Measurements from ENCODE around the gene PTGES2. TPM values are rescaled to one million over a fixed set of nuclear protein-coding genes. Genes with fewer than 3 reads are reported as not detected.

Gene PTGES2
- total and polyA plus RNA-seq, 8 donors = 47.2 to 570 (median 74.9) TPM

DNA sequence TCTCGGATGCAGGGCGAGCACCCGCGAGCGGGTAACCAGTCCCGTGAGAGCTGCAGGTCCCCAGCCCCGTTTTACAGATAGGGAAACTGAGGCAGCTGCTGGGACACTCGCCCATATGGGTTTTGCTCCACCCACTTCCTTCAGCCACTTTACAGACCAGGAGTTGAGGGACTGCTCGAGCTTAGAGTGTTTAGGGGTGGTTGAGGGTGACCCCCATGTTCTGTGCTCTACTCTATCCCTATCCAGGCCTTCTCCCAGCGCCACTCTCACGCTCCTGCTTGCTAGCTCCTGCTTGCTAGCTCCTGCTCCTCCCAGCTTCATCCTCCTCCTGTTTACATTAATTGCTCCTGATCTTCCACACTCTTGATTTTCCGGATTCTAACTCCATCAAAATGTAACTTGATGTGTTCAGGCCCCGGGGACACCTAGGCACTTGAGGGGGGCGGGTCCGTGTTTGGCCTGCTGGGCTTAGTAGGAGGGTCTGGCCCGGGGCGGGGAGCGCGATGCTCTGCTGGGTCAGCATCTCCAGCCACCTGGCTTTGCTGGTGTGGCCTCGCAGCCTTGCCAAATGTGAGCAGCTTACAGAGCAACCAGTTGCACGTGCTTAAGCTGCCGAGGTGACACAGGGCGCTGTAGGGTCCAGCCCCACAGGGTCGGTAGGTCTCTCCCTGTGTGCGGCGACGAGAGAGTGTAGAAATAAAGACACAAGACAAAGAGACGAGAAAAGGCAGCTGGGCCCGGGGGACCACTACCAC, 1.5 kb upstream of the PTGES2 start:
- peaks cover 4 to 14% (median 11%) of the 10 kb centered on the region in 4 donors for H3K36me3 ChIP-seq
- TF ChIP-seq EP300 (IDR thresholded peaks at IDR 0.05) (no peak), POLR2A (IDR thresholded peaks at IDR 0.05) (no peak), POLR2AphosphoS5 (IDR thresholded peaks at IDR 0.05) (no peak)
- TF ChIP-seq, protein P1, sequence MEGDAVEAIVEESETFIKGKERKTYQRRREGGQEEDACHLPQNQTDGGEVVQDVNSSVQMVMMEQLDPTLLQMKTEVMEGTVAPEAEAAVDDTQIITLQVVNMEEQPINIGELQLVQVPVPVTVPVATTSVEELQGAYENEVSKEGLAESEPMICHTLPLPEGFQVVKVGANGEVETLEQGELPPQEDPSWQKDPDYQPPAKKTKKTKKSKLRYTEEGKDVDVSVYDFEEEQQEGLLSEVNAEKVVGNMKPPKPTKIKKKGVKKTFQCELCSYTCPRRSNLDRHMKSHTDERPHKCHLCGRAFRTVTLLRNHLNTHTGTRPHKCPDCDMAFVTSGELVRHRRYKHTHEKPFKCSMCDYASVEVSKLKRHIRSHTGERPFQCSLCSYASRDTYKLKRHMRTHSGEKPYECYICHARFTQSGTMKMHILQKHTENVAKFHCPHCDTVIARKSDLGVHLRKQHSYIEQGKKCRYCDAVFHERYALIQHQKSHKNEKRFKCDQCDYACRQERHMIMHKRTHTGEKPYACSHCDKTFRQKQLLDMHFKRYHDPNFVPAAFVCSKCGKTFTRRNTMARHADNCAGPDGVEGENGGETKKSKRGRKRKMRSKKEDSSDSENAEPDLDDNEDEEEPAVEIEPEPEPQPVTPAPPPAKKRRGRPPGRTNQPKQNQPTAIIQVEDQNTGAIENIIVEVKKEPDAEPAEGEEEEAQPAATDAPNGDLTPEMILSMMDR (IDR thresholded peaks at IDR 0.05) = no peak
- peak overlapping the region; percentile 96 to 99 (median 97) for H3K27ac ChIP-seq
- 58 to 68% (median 62%) methylated on average over 22 to 29 of the region's 29 CpGs for WGBS, 5 donors
- no peak for DNase-seq
- intact Hi-C loops (cut with DNase I; ENCODE audit: low total_unique reads) = no loop called here
- H3K4me3 ChIP-seq = peak overlapping the region; percentile 73 to 99 (median 93)
- H3K9me3 ChIP-seq = no peaks in the 10 kb centered on the region
- peaks cover 0 to 14% (median 0%) of the 10 kb centered on the region in 3 donors for H3K27me3 ChIP-seq
- H3K4me1 ChIP-seq = peaks cover 33 to 40% (median 38%) of the 10 kb centered on the region in 4 donors

DNA sequence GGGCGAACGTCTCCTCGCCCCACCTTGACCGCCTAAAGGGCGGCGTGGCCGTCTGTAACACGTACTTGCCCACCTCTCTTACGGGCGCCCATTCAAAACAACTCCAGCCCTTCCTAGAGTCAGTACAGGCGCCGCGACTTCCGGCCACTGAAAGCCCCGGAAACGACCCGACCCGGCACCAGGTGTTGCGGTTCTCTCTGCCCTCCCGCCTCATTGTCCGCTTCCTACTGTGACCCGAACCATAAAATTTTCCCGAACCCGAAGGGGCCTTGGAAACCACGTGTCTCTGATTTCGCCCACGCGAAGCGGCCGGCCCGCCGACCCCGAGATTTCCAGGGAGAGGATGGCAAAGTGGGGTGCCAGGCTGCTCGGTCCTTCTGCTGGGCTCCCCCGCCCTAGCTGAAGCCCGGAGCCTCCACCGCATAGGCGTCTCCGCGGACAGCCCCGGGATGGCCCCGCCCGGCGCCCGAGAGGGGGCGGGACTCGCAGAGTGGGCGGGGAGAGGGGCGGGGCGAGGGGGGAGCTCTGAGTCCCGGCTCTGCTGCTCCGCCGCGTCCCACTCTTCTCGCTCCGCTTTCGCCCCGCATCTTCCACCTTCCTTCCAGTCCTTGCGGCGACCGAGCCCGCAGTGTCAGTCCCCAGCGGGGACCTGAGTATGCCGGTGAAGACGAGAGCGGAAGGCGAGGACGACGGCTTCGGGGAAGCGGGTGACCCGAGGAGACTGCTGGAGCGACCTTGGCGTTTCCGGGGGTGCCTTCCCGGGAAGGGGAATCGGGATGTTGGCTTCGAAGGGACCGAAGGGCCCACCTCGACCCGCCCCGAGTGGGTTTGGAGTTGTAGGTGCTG, 684 bp upstream of the PTGES2 start:
- Histone ChIP-seq H3K4me3 (peak overlapping the region; percentile 73 to 99 (median 93)), H3K36me3 (peaks cover 12 to 22% (median 19%) of the 10 kb centered on the region in 4 donors), H3K27me3 (peaks cover 0 to 14% (median 0%) of the 10 kb centered on the region in 3 donors), H3K9me3 (no peaks in the 10 kb centered on the region), H3K4me1 (peaks cover 33 to 40% (median 38%) of the 10 kb centered on the region in 4 donors), H3K27ac (peak overlapping the region; percentile 96 to 99 (median 97))
- intact Hi-C loops (cut with DNase I; ENCODE audit: low total_unique reads) = no loop called here
- WGBS, 5 donors = 0 to 1% (median 1%) methylated on average over 28 to 82 of the region's 82 CpGs
- DNase-seq = peak; percentile 82 to 96
- TF ChIP-seq POLR2A (IDR thresholded peaks at IDR 0.05) = no peak
- TF ChIP-seq, protein P1 (IDR thresholded peaks at IDR 0.05) = no peak
- TF ChIP-seq POLR2AphosphoS5 (IDR thresholded peaks at IDR 0.05) = peak in 2 of 3 donors; percentile 57 to 71

GRCh38 chr9:128125580-128126354, 1.8 kb downstream of the PTGES2 start:
- H3K27ac ChIP-seq = peak overlapping the region in 3 of 5 donors; percentile 16 to 97 (median 96)
- WGBS, 5 donors = 43 to 56% (median 53%) methylated on average over 8 to 10 of the region's 10 CpGs
- peak overlapping the region in 3 of 4 donors; percentile 73 to 99 (median 95) for H3K4me3 ChIP-seq
- intact Hi-C loops (cut with DNase I; ENCODE audit: low total_unique reads) = no loop called here
- peaks cover 0 to under 1% (median 0%) of the 10 kb centered on the region in 3 donors for H3K27me3 ChIP-seq
- H3K4me1 ChIP-seq = peaks cover 33 to 40% (median 38%) of the 10 kb centered on the region in 4 donors
- H3K36me3 ChIP-seq = peaks cover 35 to 46% (median 44%) of the 10 kb centered on the region in 4 donors
- TF ChIP-seq POLR2AphosphoS5 (IDR thresholded peaks at IDR 0.05) (no peak), EP300 (IDR thresholded peaks at IDR 0.05) (no peak), POLR2A (IDR thresholded peaks at IDR 0.05) (no peak)
- TF ChIP-seq, protein P1 (IDR thresholded peaks at IDR 0.05) = no peak
- no peaks in the 10 kb centered on the region for H3K9me3 ChIP-seq
- no peak for DNase-seq
